ENCODE results near the gene UNC13D. TPM values are rescaled to one million over a fixed set of nuclear protein-coding genes. Genes with fewer than 3 reads are reported as not detected.
A peak's percentile ranks its signal among the peaks of the same experiment; 100 is the strongest.

UNC13D gene
- total and polyA plus RNA-seq, 4 donors, result 56.6 to 110 (median 73.2) TPM

- Histone ChIP-seq H3K27ac (ENCODE audit: low read depth in 1 of 2, low read length in 1 of 2) (no peak overlapping the region), H3K36me3 (ENCODE audit: control insufficient read depth in 4 of 4, insufficient read depth in 4 of 4, low read length in 4 of 4) (peaks cover 5 to 47% (median 26%) of the 10 kb centered on the region in 4 donors), H3K9ac (ENCODE audit: insufficient read depth in 1 of 2, low read length in 2 of 2) (peak overlapping the region; percentile 97), H3K27me3 (ENCODE audit: control insufficient read depth in 3 of 3, insufficient read depth in 3 of 3, low read length in 2 of 3) (no peaks in the 10 kb centered on the region), H3K9me3 (ENCODE audit: control insufficient read depth in 4 of 4, insufficient read depth in 3 of 4, low read length in 3 of 4) (no peaks in the 10 kb centered on the region), H3K4me3 (peak overlapping the region; percentile 19), H3K4me1 (ENCODE audit: control insufficient read depth in 5 of 5, insufficient read depth in 5 of 5, low read length in 5 of 5) (peaks cover 0 to 17% (median 2%) of the 10 kb centered on the region in 5 donors)
- ATAC-seq (ENCODE audit: insufficient read depth, low FRiP score) (no peak), DNase-seq (peak in 2 of 3 donors; percentile 64)
- 8 to 11% methylated on average over 2 of the region's 2 CpGs for WGBS, 2 donors
- no peak for TF ChIP-seq CTCF (IDR thresholded peaks at IDR 0.05; ENCODE audit: control extremely low read depth, extremely low read depth)
Measured at GRCh38 chr17:75777296-75777922, 66.8 kb downstream of the UNC13D start.

Other genes with a start within 250 kb of the UNC13D start
- 1 to 10 TPM; 5.5 to 7.5 TPM for gene SMIM5, start 211.0 kb downstream of the UNC13D start, total RNA-seq
- gene SMIM5, start 211.0 kb downstream of the UNC13D start, polyA plus RNA-seq, result 1 to 10 TPM; 2.2 to 2.3 TPM
- 10 to 100 TPM; 31.2 to 32.5 TPM for gene RECQL5, start 177.2 kb downstream of the UNC13D start, total RNA-seq
- gene RECQL5, start 177.2 kb downstream of the UNC13D start, polyA plus RNA-seq, result 10 to 100 TPM; 16.4 to 28.5 TPM
- gene SAP30BP, start 177.1 kb downstream of the UNC13D start, total RNA-seq, result 10 to 100 TPM; 46.5 to 82.9 TPM
- 10 to 100 TPM; 71.9 to 82.8 TPM for gene SAP30BP, start 177.1 kb downstream of the UNC13D start, polyA plus RNA-seq
- gene ITGB4, start 122.9 kb downstream of the UNC13D start, total RNA-seq, result 10 to 100 TPM; 11.1 to 47.8 TPM
- 10 to 100 TPM; 11.4 to 18.1 TPM for gene ITGB4, start 122.9 kb downstream of the UNC13D start, polyA plus RNA-seq
- 10 to 100 TPM; 23.0 to 52.9 TPM for gene GALK1, start 79.2 kb downstream of the UNC13D start, total RNA-seq
- gene GALK1, start 79.2 kb downstream of the UNC13D start, polyA plus RNA-seq, result 10 to 100 TPM; 35.2 to 70.5 TPM
- 10 to 100 TPM; 32.8 to 72.4 TPM for gene UNK, start 59.6 kb downstream of the UNC13D start, total RNA-seq
- 10 to 100 TPM; 15.5 to 18.7 TPM for gene UNK, start 59.6 kb downstream of the UNC13D start, polyA plus RNA-seq
- gene WBP2, start 10.9 kb upstream of the UNC13D start, total RNA-seq, result 100 to 1,000 TPM in 1 of 2 donors, 10 to 100 TPM in 1; 67.2 to 127 TPM
- 100 to 1,000 TPM; 143 to 195 TPM for gene WBP2, start 10.9 kb upstream of the UNC13D start, polyA plus RNA-seq
- 10 to 100 TPM; 23.5 to 78.3 TPM for gene TRIM47, start 34.2 kb upstream of the UNC13D start, total RNA-seq
- gene TRIM47, start 34.2 kb upstream of the UNC13D start, polyA plus RNA-seq, result 10 to 100 TPM; 22.9 to 32.4 TPM
- 10 to 100 TPM; 12.7 to 32.9 TPM for gene TRIM65, start 52.5 kb upstream of the UNC13D start, total RNA-seq
- gene TRIM65, start 52.5 kb upstream of the UNC13D start, polyA plus RNA-seq, result 10 to 100 TPM; 14.6 to 27.8 TPM
- 100 to 1,000 TPM in 1 of 2 donors, 10 to 100 TPM in 1; 47.8 to 105 TPM for gene MRPL38, start 60.5 kb upstream of the UNC13D start, total RNA-seq
- 10 to 100 TPM; 52.0 to 80.1 TPM for gene MRPL38, start 60.5 kb upstream of the UNC13D start, polyA plus RNA-seq
- 10 to 100 TPM; 14.5 to 18.7 TPM for gene FBF1, start 96.6 kb upstream of the UNC13D start, total RNA-seq
- gene FBF1, start 96.6 kb upstream of the UNC13D start, polyA plus RNA-seq, result 10 to 100 TPM in 1 of 2 donors, 1 to 10 TPM in 1; 4.6 to 11.6 TPM
- gene ACOX1, start 134.8 kb upstream of the UNC13D start, total RNA-seq, result 10 to 100 TPM; 69.4 to 80.1 TPM
- gene ACOX1, start 134.8 kb upstream of the UNC13D start, polyA plus RNA-seq, result 10 to 100 TPM; 19.9 to 22.4 TPM
- 10 to 100 TPM; 20.6 to 25.8 TPM for gene TEN1, start 134.8 kb upstream of the UNC13D start, total RNA-seq
- gene TEN1, start 134.8 kb upstream of the UNC13D start, polyA plus RNA-seq, result 10 to 100 TPM; 32.1 to 33.5 TPM
- gene CDK3, start 156.5 kb upstream of the UNC13D start, total RNA-seq, result 1 to 10 TPM; 7.8 TPM
- 10 to 100 TPM in 1 of 2 donors, 1 to 10 TPM in 1; 7.3 to 15.7 TPM for gene CDK3, start 156.5 kb upstream of the UNC13D start, polyA plus RNA-seq
- 10 to 100 TPM; 34.1 to 38.4 TPM for gene EVPL, start 182.9 kb upstream of the UNC13D start, total RNA-seq
- 10 to 100 TPM; 10.9 to 36.0 TPM for gene EVPL, start 182.9 kb upstream of the UNC13D start, polyA plus RNA-seq
- gene SRP68, start 228.1 kb upstream of the UNC13D start, total RNA-seq, result 10 to 100 TPM; 63.9 to 68.9 TPM
- 10 to 100 TPM; 30.8 to 50.0 TPM for gene SRP68, start 228.1 kb upstream of the UNC13D start, polyA plus RNA-seq
- under 1 TPM in 1 of 2 donors, not detected in 1; 0.40 TPM for gene GALR2, start 230.4 kb upstream of the UNC13D start, total RNA-seq
- gene GALR2, start 230.4 kb upstream of the UNC13D start, polyA plus RNA-seq, result under 1 TPM; 0.20 to 0.44 TPM
- under 1 TPM in 1 of 2 donors, not detected in 1; 0.25 TPM for gene ZACN, start 234.8 kb upstream of the UNC13D start, total RNA-seq
- 1 to 10 TPM; 1.4 to 1.9 TPM for gene ZACN, start 234.8 kb upstream of the UNC13D start, polyA plus RNA-seq